Right ventricle myocardium inferior (tissue), 1 donor: ENCODE results near the gene KRTAP10-2. TPM values are rescaled to one million over a fixed set of nuclear protein-coding genes. Genes with fewer than 3 reads are reported as not detected.
"Not testable (repeated sequence)": the region's sequence is repeated elsewhere in the genome, so short reads cannot be mapped to it uniquely, and the experiment has no call there.

Experiments
- ATAC-seq: fragments of 200-7000 bp; cut with Tn5 transposase; one replicate; pipeline ENCODE4 v1.9.1; 2020; ENCODE audit warnings: mild to moderate bottlenecking, moderate library complexity
- DNase-seq: peaks from one replicate; pipeline ENCODE4 v3.0.0; 2021; ENCODE audit errors: missing footprints
- intact Hi-C: fragments of 100-400 bp; cut with DNase I; formaldehyde crosslinking; loops from one replicate; pipeline ENCODE4 v1.11.0; 2022
- total RNA-seq: library from RNA; stranded (reverse); fragmentation: NEBNext Ultra II Directional; extraction: Animal tissue kit (Norgen Biotek cat#: 25700); gene quantifications from one replicate; pipeline ENCODE4 v1.2.1, GENCODE V29; 2021
- donor health status: DM: no; HTN: yes; CAD: no; lungs with severe emphysema.

KRTAP10-2 gene
- total RNA-seq, 1 donor from 2014 or later, result not detected

DNA sequence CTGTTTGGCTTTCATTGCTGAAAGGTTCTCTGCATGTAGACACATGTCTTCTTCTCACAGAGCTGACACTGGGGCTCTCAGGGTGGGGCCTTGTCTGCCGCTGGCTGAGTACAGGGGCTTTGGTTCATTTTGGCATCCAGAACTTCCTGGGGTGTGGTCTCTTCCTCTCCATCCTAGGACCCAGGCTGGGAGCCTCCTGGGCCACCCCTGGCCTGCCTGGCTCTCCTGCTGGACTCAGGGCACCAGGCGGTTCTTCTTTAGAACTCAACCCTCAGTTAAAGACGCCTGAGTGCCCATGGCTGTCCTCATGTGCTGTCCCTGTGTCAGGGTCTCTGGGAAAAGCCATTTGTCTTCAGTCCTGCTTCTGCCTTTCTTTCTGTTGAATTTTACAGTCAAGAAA lies 34.6 kb upstream of the KRTAP10-2 start:
- no peak for ATAC-seq
- intact Hi-C loops, result no loop called here

DNA sequence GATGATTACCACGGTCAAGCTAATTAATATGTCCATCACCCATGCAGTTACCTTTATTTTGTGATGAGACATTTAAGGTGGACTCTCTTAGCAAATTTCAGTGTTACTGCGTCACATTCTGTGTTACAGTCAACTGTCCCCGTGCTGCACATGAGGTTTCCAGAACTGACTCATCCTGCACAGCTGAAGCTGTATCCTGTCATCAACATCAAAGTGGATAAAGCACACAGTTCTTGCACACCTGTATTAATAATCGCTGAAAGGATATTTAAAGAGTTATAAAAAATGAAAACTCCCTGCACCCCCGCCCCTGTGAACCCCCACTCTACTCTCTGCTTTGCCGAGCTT lies 32.5 kb upstream of the KRTAP10-2 start:
- intact Hi-C loops, result no loop called here
- no peak for DNase-seq
- ATAC-seq, result no peak

More for the DNA sequence above, 34.6 kb upstream of the KRTAP10-2 start:
- no peak for DNase-seq

DNA sequence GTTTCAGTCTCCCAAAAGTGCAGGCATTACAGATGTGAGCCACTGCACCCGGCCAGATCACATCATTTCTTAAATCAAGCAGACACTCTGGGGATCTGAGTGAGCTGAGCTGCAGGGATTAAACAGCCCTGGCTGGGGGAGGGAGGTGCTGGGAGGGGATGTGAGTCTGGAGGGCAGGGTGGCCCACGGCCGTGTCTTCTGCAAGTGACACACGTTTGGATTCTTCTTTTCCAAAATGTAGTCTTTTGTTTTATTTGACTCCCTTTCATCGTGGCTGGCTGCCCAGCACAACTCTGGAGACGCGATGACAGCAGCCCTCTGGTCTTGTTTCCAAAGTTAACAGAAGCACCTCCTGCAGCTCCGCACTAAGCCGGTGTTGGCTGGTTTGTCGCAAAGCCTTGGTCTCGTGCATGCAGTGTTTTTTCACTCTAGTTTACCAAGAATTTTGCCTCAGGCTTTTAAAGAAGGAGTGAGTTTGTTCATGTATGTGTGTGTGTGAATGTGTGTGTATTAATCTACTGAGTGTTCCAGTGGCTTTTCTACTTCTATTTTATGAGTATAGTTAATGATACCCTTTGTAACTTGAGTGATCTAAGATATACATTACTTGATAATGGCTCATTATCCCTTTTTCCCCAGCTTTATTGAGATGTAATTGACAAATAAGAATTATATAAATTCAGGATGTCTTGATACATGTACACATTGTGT lies 31.9 kb upstream of the KRTAP10-2 start:
- intact Hi-C loops, result no loop called here
- DNase-seq (no peak), ATAC-seq (no peak)

DNA sequence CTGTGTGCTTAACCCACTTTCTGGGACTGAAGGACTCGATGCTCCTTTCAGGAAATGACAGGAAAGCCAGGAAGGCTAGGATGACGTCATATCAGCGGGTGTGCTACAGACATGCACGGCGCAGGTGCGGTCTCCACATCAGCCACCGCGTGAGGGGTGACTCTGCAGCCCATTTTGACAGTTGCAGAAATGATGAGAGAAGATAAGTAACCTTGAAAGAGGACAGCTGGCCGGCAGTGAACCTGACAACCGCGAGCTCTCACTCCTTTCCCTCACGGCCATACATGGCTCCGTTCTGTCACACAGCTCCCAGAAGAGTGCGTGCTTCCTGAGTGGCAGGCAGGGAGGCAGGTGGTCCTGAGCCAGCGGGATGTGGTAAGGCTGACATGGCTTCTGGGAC lies 30.8 kb upstream of the KRTAP10-2 start:
- DNase-seq (no peak), ATAC-seq (no peak)
- intact Hi-C loops, result no loop called here

DNA sequence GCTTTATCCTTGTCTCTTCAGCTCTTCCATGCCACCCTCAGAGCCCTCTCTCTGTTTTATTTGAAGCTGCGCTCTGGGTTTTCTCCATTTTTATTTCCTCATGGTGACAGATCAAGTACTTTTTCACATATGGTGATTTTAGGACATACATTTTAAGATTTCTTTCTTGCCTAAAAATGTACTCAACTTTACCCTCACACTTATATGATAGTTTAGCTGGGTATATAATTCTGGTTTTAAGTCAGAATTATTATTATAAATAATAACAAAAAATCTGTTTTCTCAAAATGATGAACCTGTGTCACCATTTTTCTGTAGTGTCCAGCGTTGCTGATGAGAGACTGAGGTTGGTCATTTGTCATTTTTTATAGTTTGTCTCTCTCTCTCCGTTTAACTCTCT lies 29.9 kb upstream of the KRTAP10-2 start:
- intact Hi-C loops, result no loop called here
- ATAC-seq, result no peak
- no peak for DNase-seq

DNA sequence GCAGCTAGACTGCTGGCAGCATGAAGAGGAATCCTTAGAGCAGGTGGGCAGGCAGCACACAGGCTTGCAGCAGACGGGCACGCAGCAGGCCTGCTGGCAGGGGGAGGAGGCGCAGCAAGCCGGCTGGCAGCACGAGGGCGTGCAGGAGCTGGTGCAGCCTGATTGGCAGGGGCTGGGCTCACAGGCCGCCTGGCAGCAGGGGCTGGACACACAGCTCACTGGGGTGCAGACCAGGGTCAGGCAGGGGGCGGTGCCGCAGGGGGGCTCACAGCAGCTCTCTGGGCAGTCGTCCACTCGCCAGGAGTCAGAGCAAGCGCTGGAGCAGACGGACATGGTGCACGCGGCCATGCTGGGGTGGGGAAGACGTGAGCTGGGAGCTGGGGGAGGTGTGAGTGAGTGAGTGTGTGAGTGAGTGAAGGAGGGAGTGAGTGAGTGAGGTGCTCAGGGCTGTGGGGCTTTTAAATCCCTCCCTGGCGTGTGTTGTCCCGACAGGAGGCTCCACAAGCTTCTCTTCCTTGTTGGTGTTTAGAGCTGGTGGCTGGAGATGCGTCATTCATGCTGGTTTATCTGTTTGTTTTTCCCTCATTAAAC lies 29.0 kb upstream of the KRTAP10-2 start, which contains the start of gene KRTAP10-5:
Gene KRTAP10-5, minus strand, starts transcription at position 374 of the 591 bp plus-strand sequence. Its CDS starts 26 bp downstream, at position 348.
- ATAC-seq, DNase-seq, intact Hi-C loops: not testable (repeated sequence)

DNA sequence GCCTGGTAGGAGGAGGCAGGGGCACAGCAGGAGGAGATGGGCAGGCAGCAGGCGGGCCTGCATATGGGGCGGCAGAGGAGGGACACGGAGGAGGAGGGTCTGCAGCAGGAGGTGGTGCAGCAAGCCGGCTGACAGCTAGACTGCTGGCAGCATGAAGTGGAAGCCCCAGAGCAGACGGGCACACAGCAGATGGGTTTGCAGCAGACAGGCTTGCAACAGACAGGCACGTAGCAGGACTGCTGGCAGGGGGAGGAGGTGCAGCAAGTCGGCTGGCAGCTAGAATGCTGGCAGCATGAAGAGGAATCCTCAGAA lies 28.5 kb upstream of the KRTAP10-2 start:
- DNase-seq (no peak), ATAC-seq (no peak)
- intact Hi-C loops, result no loop called here

DNA sequence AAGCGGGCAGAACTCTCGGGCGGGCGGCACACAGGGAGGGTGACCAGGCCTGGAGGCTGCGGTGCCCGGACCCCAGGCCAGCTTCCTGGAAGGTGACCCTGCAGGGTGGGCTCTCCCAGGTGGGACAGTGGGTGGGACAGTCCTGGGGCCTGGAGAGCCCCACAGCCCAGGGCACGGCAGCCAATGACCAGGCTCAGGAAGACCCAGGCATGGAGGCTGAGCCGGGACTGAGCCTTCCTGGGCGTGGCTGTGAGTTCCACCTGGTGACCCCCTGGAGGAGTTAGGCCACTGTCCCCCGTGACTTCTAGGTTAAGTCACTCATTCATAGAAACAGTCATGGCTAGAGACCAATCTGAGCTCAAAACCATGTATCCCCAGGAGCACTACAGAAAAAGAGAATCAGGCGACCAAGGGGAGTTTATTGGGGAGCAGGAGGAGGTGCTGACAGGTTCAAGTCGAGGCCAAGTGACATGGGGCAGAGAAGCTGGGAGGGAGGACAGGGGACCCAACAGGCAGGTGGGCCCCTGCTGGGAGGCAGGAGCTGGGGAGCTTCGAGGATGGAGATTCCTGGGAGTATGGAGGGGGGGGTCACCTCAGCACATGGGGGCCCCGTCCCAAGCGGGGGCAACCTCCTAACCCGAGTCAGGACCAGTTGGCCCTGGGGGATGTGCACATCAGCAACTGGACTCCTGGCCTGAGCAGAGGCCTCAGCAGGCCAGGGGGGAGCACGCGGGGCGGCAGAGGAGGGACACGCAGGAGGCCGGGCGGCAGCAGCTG lies 27.9 kb upstream of the KRTAP10-2 start:
- intact Hi-C loops, result no loop called here
- DNase-seq, result no peak
- no peak for ATAC-seq

DNA sequence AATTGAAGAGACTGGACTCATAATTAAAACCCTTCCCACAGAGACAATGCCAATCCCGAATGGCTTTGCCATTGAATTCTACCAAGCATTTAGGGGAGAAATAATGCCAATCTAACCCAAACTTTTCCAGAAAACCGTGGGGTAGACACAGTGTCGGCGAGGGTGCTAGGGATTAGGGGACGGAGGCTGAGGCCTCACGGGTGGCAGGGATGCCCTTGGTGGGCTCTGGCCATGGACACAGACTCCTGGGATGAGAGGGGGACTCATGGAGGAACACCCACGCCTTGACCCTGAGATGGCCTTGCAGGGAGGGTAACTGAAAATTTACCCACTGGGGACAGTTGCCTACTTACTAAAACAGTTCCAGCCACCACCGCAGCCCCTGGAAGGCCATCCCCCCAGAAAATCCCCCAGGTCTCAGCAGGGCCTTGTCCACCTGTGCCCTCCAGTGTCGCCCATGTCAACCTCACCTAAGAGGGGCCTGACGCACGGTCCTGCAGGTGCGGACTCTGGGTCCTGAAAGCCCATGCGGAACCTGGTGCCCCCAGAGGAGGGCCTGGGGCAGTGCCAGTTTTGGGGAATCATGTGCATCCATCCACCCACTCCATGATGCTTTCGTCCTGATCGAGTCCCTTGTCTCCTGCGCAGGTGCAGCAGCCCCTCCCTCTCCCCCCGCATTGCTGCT lies 27.2 kb upstream of the KRTAP10-2 start:
- ATAC-seq, result no peak
- intact Hi-C loops, result no loop called here
- no peak for DNase-seq

DNA sequence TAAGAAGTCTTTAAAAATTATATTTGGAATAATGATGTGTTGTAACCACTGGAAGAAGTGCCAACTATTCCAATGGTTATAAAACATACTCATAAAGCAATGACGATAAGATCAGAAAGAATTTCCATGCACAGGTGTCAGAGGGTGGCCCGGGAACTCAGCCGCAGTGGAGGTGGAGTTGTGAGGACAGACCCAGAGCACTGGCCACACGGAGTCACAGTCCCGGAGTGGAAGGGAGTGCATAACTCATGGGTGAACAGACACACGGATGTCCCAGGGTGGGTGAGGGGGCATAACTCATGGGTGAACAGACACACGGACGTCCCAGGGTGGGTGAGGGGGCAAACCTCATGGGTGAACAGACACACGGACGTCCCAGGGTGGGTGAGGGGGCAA lies 24.7 kb upstream of the KRTAP10-2 start:
- DNase-seq (no peak), ATAC-seq (no peak)
- intact Hi-C loops, result no loop called here

DNA sequence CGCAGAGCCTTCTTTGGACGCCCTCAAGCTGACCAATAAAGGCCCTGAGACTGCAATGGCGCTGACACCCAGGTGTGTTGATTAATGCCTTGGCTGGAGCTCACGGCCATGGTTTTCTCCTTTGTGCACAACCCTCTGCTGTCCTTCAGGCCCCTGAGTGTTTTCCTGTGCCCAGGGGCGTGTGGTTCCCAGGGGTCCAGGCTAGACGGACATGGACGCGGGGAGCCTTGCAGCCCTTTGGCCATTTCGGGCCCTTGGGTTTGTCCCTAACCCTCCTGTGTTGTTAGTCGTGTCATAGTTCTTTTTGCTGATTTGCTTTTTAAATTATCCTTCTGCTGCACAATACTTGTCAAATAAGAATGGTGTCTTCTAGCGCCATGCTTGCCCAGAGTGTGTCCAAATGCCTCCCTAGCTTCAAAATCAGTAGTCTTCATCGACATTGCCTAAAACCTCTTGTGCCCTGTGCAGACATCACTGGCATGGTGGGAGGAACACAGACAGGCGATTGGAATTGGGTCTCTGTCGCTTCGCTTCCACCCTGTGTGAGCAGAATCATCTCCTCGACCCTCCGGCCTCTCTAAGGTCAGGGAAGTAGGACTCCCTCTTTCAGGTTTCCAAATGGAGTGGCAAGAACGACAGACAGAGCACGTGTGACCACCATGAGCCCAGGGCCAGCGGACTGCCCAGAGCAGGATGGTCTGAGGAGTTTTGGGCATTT lies 24.2 kb upstream of the KRTAP10-2 start:
- intact Hi-C loops, result no loop called here
- DNase-seq, result no peak
- ATAC-seq, result no peak

DNA sequence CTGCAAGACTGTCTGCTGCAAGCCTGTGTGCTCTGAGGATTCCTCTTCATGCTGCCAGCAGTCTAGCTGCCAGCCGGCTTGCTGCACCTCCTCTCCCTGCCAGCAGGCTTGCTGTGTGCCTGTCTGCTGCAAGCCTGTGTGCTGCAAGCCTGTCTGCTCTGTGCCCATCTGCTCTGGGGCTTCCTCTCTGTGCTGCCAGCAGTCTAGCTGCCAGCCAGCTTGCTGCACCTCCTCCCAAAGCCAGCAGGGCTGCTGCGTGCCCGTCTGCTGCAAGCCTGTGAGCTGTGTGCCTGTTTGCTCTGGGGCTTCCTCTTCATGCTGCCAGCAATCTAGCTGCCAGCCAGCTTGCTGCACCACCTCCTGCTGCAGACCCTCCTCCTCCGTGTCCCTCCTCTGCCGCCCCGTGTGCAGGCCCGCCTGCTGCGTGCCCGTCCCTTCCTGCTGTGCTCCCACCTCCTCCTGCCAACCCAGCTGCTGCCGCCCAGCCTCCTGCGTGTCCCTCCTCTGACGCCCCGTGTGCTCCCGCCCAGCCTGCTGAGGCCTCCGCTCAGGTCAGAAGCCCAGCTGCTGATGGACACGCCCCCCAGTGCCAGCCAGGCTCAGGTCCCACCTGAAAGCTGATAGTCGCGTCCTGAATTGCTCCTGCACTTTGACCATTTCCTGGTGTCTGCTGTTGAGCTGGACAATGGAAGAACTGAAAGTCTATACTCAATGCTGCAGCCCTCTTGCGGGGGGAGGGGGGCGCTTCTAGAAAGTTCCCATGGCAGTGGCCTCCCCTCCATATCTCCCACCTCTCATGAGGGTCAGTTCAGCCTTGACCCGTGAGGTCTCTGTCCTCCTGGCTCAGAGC lies 23.4 kb upstream of the KRTAP10-2 start:
- DNase-seq (no peak), ATAC-seq (no peak)
- intact Hi-C loops, result no loop called here

DNA sequence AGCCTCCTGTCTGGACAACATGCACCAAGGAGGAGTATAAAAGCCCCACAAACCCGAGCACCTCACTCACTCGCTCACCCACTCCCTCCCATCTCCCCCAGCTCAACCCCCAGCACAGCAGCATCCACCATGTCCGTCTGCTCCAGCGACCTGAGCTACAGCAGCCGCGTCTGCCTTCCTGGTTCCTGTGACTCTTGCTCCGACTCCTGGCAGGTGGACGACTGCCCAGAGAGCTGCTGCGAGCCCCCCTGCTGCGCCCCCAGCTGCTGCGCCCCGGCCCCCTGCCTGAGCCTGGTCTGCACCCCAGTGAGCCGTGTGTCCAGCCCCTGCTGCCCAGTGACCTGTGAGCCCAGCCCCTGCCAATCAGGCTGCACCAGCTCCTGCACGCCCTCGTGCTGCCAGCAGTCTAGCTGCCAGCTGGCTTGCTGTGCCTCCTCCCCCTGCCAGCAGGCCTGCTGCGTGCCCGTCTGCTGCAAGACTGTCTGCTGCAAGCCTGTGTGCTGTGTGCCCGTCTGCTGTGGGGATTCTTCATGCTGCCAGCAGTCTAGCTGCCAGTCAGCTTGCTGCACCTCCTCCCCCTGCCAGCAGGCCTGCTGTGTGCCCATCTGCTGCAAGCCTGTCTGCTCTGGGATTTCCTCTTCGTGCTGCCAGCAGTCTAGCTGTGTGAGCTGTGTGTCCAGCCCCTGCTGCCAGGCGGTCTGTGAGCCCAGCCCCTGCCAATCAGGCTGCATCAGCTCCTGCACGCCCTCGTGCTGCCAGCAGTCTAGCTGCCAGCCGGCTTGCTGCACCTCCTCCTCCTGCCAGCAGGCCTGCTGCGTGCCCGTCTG lies 22.5 kb upstream of the KRTAP10-2 start, which contains the start of gene KRTAP10-4:
Gene KRTAP10-4, plus strand, starts transcription at position 100 of the 827 bp plus-strand sequence. Its CDS starts 30 bp downstream, at position 130.
- intact Hi-C loops, DNase-seq, ATAC-seq: not testable (repeated sequence)

DNA sequence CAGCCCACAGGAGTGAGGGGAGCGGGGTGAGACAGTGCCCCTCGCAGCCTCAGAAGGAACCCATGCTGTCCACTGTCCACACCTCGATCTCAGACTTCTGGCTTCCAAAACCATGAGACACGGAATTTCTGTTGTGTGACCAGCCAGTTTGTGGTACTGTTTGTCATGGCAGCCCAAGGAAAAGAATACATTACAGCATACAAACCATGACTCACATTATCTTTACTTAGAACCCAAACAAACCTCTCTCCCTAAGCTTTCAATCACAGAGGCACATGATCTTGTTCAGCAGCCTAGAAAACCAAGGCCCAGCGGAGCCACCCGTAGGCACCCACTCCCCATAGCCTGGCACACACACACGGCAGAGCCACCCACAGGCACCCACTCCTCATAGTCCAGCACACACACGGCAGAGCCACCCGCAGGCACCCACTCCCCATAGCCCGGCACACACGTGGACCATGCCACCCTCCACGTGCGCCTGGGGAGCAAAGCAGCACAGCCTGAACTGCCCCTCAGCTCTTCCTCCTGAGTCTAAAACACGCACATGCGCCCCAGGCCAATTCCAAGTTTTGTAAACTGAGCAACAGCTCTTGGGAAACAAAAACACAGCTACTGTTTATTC lies 21.8 kb upstream of the KRTAP10-2 start:
- DNase-seq (no peak), ATAC-seq (no peak)

DNA sequence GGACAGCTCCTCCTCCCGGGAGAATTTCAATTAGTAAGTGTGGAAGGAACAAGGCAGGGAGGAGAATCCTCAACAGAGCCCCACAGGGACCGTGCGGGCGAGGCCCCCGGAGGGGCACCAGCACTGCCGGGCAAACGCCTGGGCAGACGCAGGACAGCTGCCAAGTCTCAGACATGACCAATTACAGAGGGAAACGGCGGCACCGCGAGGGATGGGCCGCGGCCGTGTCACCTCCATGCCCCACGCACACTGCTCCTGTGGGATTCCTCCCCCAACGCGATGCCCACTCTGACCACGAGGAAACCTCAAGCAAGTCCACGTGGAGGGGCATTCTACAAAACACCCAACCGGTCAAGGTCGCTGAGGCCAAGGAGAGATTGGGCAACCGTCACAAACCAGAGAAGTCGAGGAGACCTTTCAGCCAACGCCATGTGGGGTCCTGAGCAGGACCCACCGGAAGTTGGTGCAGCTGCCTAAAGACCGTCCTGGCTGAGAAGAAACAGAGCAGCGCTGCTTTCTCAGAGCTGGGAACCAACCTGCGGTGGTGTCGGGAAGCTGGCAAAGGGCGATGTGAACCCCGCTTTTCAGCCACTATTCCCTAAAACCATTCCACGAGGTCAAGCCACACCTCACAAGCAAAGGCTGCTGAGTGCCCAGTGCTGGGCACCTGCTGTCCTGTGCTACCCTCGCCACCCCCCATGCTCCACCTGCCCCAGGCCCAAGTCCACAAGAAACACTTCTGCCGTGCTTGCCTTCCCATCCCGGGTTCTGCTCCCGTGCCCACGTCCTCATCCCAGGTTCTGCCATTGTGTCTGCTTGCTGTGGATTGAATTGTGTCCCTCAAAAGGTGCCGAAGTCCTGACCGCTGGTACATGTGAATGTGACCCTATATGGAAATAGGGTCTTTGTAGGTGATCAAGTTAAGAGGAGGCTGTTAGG lies 20.8 kb upstream of the KRTAP10-2 start:
- ATAC-seq (no peak), DNase-seq (no peak)
- intact Hi-C loops, result no loop called here

More for the DNA sequence above, 21.8 kb upstream of the KRTAP10-2 start:
- intact Hi-C loops, result no loop called here

DNA sequence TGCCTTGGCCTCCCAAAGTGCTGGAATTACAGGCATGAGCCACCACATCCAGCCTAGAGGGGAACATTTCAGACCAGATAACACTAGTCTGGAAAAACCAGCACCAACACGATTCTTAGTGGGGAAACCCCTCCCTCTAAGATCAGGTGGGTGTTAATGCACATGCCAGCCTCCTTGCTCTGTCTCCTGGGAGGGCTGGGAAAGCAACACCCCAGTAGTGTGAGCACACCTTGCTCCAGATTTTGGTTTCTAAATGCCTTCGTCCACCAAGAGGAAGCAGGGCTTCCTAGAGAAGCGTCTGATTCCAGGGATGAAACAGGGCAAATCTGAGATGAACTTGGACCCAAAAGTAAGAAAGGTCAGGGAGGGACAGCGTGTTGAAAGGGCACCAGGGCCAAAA lies 20.0 kb upstream of the KRTAP10-2 start:
- intact Hi-C loops, result no loop called here
- DNase-seq, result no peak
- ATAC-seq, result no peak
